ENCODE measurements around the gene SP5. TPM values are rescaled to one million over a fixed set of nuclear protein-coding genes. Genes with fewer than 3 reads are reported as not detected.

The SP5 gene
- total and polyA plus RNA-seq, 2 experiments from 2014 or later: 0.69 TPM; not detected in 1

- no peak for DNase-seq (ENCODE audit: low read depth in 1 of 2, low spot score in 1 of 2)
- Histone ChIP-seq H3K27ac (no peak overlapping the region), H3K27me3 (no peaks in the 10 kb centered on the region), H3K9me3 (ENCODE audit: low read depth) (no peaks in the 10 kb centered on the region), H3K36me3 (no peaks in the 10 kb centered on the region), H3K4me3 (no peak overlapping the region), H3K4me1 (ENCODE audit: low read depth) (no peaks in the 10 kb centered on the region)
- TF ChIP-seq CTCF (IDR thresholded peaks at IDR 0.05; ENCODE audit: low read depth, low read length): no peak
Observed at GRCh38 chr2:170689481-170689880, 25.7 kb upstream of the SP5 start.

DNA sequence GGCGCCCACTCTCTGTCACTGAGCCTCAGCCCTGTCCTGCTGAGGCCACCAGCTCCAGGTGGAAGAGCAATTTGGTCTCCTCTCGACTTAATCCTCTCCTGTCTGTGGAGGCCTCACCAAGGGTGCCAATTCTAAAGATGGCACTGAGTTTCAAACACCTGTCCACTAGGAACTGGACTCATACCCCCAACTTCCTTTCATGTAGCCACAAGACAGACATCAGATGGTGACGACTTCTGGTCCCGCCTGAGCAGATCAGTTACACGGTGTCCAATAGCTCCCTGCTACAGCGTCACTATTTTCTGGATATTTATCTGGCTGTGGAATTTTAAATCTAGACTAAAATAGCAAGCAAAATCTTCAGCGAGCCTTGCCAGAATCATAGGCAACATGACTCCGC lies 24.5 kb upstream of the SP5 start:
- H3K27ac ChIP-seq: no peak overlapping the region
- no peak for TF ChIP-seq CTCF (IDR thresholded peaks at IDR 0.05; ENCODE audit: low read depth, low read length)
- no peak overlapping the region for H3K4me3 ChIP-seq
- H3K27me3 ChIP-seq: no peaks in the 10 kb centered on the region
- no peak for DNase-seq (ENCODE audit: low read depth in 1 of 2, low spot score in 1 of 2)
- no peaks in the 10 kb centered on the region for H3K9me3 ChIP-seq (ENCODE audit: low read depth)
- no peaks in the 10 kb centered on the region for H3K36me3 ChIP-seq
- H3K4me1 ChIP-seq (ENCODE audit: low read depth): peaks cover 8% of the 10 kb centered on the region

DNA sequence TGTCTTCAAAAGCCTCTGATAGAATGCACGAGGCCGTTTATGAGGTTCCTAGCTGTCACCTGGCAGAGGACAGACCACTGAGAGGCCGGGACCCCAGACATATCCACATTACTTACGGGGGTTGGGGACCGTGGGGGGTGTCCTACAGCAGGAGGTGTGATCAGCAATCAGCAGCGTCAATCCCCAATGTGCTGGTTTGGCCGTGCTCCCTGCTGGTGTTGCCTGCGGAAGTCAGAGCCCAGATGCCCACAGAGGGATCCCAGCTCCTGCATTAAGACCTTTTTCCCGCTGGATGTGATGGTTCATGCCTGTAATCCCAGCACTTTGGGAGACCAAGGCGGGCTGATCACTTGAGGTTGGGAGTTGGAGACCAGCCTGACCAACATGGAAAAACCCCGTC lies 20.8 kb upstream of the SP5 start:
- Histone ChIP-seq H3K27ac (no peak overlapping the region), H3K27me3 (peaks cover 3% of the 10 kb centered on the region), H3K4me3 (no peak overlapping the region), H3K9me3 (ENCODE audit: low read depth) (no peaks in the 10 kb centered on the region), H3K36me3 (no peaks in the 10 kb centered on the region), H3K4me1 (ENCODE audit: low read depth) (peaks cover 24% of the 10 kb centered on the region)
- TF ChIP-seq CTCF (IDR thresholded peaks at IDR 0.05; ENCODE audit: low read depth, low read length): no peak
- no peak for DNase-seq (ENCODE audit: low read depth in 1 of 2, low spot score in 1 of 2)

GRCh38 chr2:170695521-170696410 lies 19.4 kb upstream of the SP5 start:
- Histone ChIP-seq H3K9me3 (ENCODE audit: low read depth) (no peaks in the 10 kb centered on the region), H3K4me1 (ENCODE audit: low read depth) (peaks cover 24% of the 10 kb centered on the region), H3K27me3 (peaks cover 3% of the 10 kb centered on the region), H3K36me3 (no peaks in the 10 kb centered on the region), H3K27ac (no peak overlapping the region), H3K4me3 (no peak overlapping the region)
- DNase-seq (ENCODE audit: low read depth in 1 of 2, low spot score in 1 of 2): peak in 1 of 2 donors; percentile 40
- TF ChIP-seq CTCF (IDR thresholded peaks at IDR 0.05; ENCODE audit: low read depth, low read length): no peak

- TF ChIP-seq CTCF (IDR thresholded peaks at IDR 0.05; ENCODE audit: low read depth, low read length): no peak
- H3K27me3 ChIP-seq: peaks cover 3% of the 10 kb centered on the region
Observed at GRCh38 chr2:170696948-170697347, 18.2 kb upstream of the SP5 start.

More at GRCh38 chr2:170696948-170697347, 18.2 kb upstream of the SP5 start:
- Histone ChIP-seq H3K4me3 (no peak overlapping the region), H3K27ac (no peak overlapping the region), H3K4me1 (ENCODE audit: low read depth) (peaks cover 24% of the 10 kb centered on the region), H3K9me3 (ENCODE audit: low read depth) (no peaks in the 10 kb centered on the region), H3K36me3 (no peaks in the 10 kb centered on the region)
- DNase-seq (ENCODE audit: low read depth in 1 of 2, low spot score in 1 of 2): no peak

All from cardiac muscle cell (in vitro differentiated cells and primary cell).